Body of pancreas (tissue), 4 donors: Measurements from ENCODE around the gene FGR.

ENCODE experiments used
- CTCF ChIP-seq, 7 experiments: fragments of 450-650 bp in 4 of 7; fragments of 200-600 bp in 3 of 7; sonication (generic) in 3 of 7; IDR thresholded peaks; one replicate each; pipeline ENCODE4 v1.5.1; 2016 to 2019; ENCODE audit warnings: antibody characterized with exemption in 7 of 7
- POLR2A ChIP-seq, 3 donors: fragments of 450-650 bp; IDR thresholded peaks; one replicate each; pipeline ENCODE4 v1.6.1; 2016; ENCODE audit warnings: antibody characterized with exemption in 3 of 3, mild to moderate bottlenecking in 2 of 3

- TF ChIP-seq CTCF (IDR thresholded peaks at IDR 0.05) (no peak), POLR2A (IDR thresholded peaks at IDR 0.05) (no peak)
Observed at GRCh38 chr1:27633298-27633610, 1.7 kb downstream of the FGR start.
